Measurements from ENCODE around the gene TSKU.

The TSKU gene

DNA sequence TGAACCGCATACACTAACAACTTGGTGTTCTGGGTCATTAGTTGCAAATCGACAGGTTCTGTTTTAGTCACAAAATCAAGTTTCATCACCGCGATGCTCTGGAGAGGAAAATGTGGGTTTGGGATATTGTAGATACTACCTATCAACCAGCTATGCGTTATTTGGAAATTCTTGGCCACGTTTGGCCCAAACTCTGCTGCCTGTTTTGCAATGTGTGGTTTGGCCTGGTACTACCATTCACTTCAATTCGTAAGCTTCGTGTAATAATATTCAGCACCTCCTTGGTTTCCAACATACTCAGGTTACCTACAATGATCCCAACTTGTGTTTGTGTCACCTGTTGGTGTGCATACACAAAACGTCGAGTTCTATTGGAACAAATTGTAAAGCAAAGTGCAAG lies 61.4 kb downstream of the TSKU start:
- H3K4me3 ChIP-seq (ENCODE audit: insufficient read depth, low read depth, low read length), result no peak overlapping the region
- H3K4me1 ChIP-seq (ENCODE audit: control insufficient read depth, insufficient read depth, low read length), result peaks cover 6% of the 10 kb centered on the region
- no peaks in the 10 kb centered on the region for H3K36me3 ChIP-seq (ENCODE audit: control insufficient read depth, insufficient read depth, low read length)
- H3K9me3 ChIP-seq (ENCODE audit: control insufficient read depth, low read length), result no peaks in the 10 kb centered on the region
- H3K27me3 ChIP-seq (ENCODE audit: control insufficient read depth, insufficient read depth, low read length, poor library complexity, severe bottlenecking), result no peaks in the 10 kb centered on the region
- 94 to 95% methylated on average over 10 of the region's 10 CpGs for WGBS, 2 experiments
- no peak overlapping the region for H3K27ac ChIP-seq (ENCODE audit: insufficient read depth, low read depth, low read length, poor library complexity, severe bottlenecking)

DNA sequence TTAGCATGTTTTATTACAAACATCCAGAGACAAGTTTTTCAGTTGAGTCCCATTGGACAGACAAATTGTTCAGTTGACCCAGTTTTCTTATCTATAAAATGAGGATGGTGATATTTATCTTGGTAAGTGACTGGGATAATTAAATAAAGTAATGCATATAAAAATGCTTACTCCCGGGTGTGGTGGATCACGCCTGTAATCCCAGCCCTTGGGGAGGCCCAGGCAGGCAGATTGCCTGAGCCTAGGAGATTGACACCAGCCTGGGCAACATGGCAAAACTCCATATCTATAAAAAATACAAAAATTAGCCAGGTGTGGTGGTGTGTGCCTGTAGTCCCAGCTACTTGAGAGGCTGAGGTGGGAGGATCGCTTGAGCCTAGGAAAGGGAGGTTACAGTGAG lies 61.9 kb downstream of the TSKU start:
- Histone ChIP-seq H3K9me3 (ENCODE audit: control insufficient read depth, low read length) (no peaks in the 10 kb centered on the region), H3K4me3 (ENCODE audit: insufficient read depth, low read depth, low read length) (no peak overlapping the region), H3K27ac (ENCODE audit: insufficient read depth, low read depth, low read length, poor library complexity, severe bottlenecking) (no peak overlapping the region), H3K36me3 (ENCODE audit: control insufficient read depth, insufficient read depth, low read length) (no peaks in the 10 kb centered on the region), H3K4me1 (ENCODE audit: control insufficient read depth, insufficient read depth, low read length) (peaks cover 6% of the 10 kb centered on the region), H3K27me3 (ENCODE audit: control insufficient read depth, insufficient read depth, low read length, poor library complexity, severe bottlenecking) (no peaks in the 10 kb centered on the region)
- 88% methylated on average over 3 of the region's 3 CpGs for WGBS, 2 experiments

- Histone ChIP-seq H3K27me3 (ENCODE audit: control insufficient read depth, insufficient read depth, low read length, poor library complexity, severe bottlenecking) (no peaks in the 10 kb centered on the region), H3K9me3 (ENCODE audit: control insufficient read depth, low read length) (no peaks in the 10 kb centered on the region), H3K27ac (ENCODE audit: insufficient read depth, low read depth, low read length, poor library complexity, severe bottlenecking) (no peak overlapping the region), H3K4me3 (ENCODE audit: insufficient read depth, low read depth, low read length) (no peak overlapping the region), H3K36me3 (ENCODE audit: control insufficient read depth, insufficient read depth, low read length) (no peaks in the 10 kb centered on the region), H3K4me1 (ENCODE audit: control insufficient read depth, insufficient read depth, low read length) (peaks cover 6% of the 10 kb centered on the region)
- WGBS, 2 experiments, result 88 to 94% methylated on average over 3 of the region's 3 CpGs
These were observed 63.3 kb downstream of the TSKU start for GRCh38 chr11:76846441-76846840.

Measured in ectodermal cell (in vitro differentiated cells).